Kasumi-1 (cell line): ENCODE measurements around the gene CTU2.

Source experiments
- DNase-seq, 2 experiments: peaks; one replicate each; lab custom pipeline; 2025; lab: John Stamatoyannopoulos, UW

CTU2 gene

GRCh38 chr16:88760424-88761142, 54.3 kb downstream of the CTU2 start:
- DNase-seq: no peak

DNA sequence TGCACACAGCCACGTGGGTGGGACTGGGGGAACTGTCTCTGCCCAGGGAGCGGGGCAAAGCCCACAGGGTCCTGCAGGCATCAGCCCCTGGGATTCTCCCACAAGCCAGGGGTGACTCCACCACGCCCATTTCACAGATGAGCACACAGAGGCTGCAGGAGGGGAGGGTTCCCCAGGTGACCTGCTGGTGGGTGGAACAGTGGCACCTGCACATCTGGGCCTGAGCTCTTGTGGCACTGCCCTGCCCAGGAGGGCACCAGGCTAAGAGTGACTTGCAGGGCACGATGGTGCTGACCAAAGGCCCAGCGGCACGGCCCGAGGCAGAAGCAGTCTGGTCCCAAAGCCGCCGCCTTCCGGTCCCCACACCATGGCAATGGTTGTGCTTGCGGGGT, 54.8 kb downstream of the CTU2 start:
- DNase-seq: no peak

DNA sequence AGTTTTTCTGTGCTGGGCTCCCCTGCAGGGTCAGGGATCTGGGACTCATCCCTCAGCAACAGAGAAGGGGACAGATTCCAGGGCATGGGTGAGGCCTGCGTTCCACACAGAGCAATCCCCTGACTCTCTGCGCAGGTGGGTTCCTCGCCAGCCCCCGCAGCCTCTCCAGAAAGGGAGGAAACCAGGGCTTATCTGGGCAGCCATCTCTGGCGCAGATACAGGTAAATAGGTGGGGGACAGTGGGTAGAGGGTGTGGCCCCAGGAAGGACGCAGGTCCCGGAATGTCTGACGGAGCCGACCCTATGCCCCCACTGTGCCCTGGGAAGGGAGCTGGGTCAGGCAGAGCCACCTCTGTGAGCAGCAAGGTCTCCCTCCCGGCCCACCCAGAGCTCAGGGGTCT, 55.5 kb downstream of the CTU2 start:
- DNase-seq: no peak

- no peak for DNase-seq
Observed at GRCh38 chr16:88762258-88762870, 56.1 kb downstream of the CTU2 start.

- DNase-seq: no peak
Observed at GRCh38 chr16:88762941-88763340, 56.6 kb downstream of the CTU2 start.

DNA sequence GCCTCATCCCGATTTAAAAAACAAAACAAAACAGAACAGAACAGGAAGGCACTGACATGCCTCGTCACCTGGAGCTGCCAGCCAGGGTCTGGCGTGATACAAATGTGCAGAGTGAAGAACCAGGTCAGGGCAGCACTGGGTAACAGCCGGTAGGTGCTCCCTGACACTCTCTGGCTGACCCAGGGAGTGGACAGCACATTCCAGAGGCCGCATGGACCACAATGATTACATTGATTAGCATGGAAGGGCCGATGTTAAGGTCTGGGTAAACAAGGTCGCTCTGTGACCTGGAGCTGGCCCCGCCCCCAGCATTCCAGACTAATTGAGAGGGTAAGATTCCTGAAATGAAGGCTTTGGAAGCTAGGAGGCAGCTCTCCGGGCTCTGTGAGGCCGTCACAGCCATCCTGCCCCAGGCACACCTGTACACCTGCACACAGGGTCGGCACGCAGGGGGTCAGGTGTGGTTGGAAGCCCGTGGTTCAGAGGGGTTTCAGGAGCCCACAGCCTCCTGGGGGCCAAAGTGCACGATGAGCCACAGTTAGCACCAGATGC, 57.3 kb downstream of the CTU2 start:
- DNase-seq: no peak

GRCh38 chr16:88764080-88764479, 57.8 kb downstream of the CTU2 start:
- no peak for DNase-seq

DNA sequence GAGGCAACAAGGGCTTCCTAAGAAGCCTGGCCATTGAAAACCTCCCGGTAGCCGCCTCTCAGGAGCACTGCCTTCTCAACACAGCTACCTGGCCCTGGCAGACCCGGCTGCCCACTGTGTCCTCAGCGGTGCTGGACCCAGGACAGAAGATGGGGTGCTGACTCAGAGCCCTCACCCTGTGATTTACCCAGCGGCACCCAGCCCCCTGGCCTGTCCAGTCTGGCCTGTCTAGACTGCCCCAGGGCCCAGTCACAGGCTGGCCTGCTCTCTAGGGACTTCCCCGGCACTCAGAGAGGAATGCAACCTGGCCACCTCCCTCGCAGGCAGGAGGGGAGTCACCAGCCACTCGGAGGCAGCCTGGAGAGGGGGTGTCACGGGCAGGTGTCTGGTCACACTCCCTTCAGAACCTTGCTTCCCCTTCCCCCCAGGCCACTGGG, 58.6 kb downstream of the CTU2 start:
- no peak for DNase-seq
